Endothelial cell of umbilical vein (primary cell): ENCODE data around the gene CLASRP. TPM values are rescaled to one million over a fixed set of nuclear protein-coding genes. Genes with fewer than 3 reads are reported as not detected.
A peak's percentile ranks its signal among the peaks of the same experiment; 100 is the strongest.

Source experiments
- BruUV-seq: library from RNA; stranded (reverse); fragments of 400-500 nt; replicated peaks from 2 replicates; lab custom pipeline; 2021; lab: Mats Ljungman, UMichigan
- CTCF ChIA-PET: fragments of 300-600, 350-600 bp; sonication (Branson Sonifier 250); formaldehyde crosslinking; loops from one replicate; lab custom pipeline; 2021; ENCODE audit warnings: antibody characterized with exemption, inconsistent platforms; lab: Charles Lee
- POLR2A ChIA-PET: fragments of 300-600, 350-600 bp; sonication (Branson Sonifier 250); formaldehyde crosslinking; loops from one replicate; lab custom pipeline; 2021; ENCODE audit warnings: antibody characterized with exemption, inconsistent platforms; lab: Charles Lee
- DNase-seq: peaks from one replicate; pipeline ENCODE4 v3.0.0-alpha.2; 2011; ENCODE audit warnings: low read depth, low spot score
- FAIRE-seq: peaks from 2 replicates; lab custom pipeline; 2011; peaks lifted over from hg19 to GRCh38; lab: Jason Lieb, UNC
- H2AFZ ChIP-seq: 2 replicates; pipeline ENCODE4 v1.6.0; 2012; ENCODE audit warnings: low read depth, low read length, control low read depth, inconsistent platforms
- H3K27ac ChIP-seq: 2 replicates; pipeline ENCODE4 v1.5.1; 2011; ENCODE audit warnings: low read depth, mild to moderate bottlenecking, control low read depth, low read length, moderate library complexity; ENCODE audit not compliant: insufficient read depth
- H3K27me3 ChIP-seq, 2 experiments: 2 replicates each; pipeline versions ENCODE4 v1.6.0 to v1.6.1; 2011; ENCODE audit warnings: low read length in 2 of 2, mixed read lengths in 1 of 2; ENCODE audit not compliant: control insufficient read depth in 2 of 2, insufficient read depth in 2 of 2
- H3K36me3 ChIP-seq, 2 experiments: 2 replicates in 1 of 2; 3 replicates in 1 of 2; pipeline ENCODE4 v1.5.1; 2011; ENCODE audit warnings: low read length in 2 of 2, mild to moderate bottlenecking in 1 of 2, moderate library complexity in 1 of 2; ENCODE audit not compliant: control insufficient read depth in 2 of 2, insufficient read depth in 2 of 2; ENCODE audit errors: extremely low read depth in 1 of 2
- H3K4me1 ChIP-seq: 3 replicates; pipeline ENCODE4 v1.5.1; 2011; ENCODE audit warnings: mild to moderate bottlenecking, low read length; ENCODE audit not compliant: control insufficient read depth, insufficient read depth; ENCODE audit errors: extremely low read depth
- H3K4me2 ChIP-seq: 2 replicates; pipeline ENCODE4 v1.6.1; 2011; ENCODE audit warnings: low read length, control low read depth, mixed read lengths; ENCODE audit not compliant: insufficient read depth
- H3K4me3 ChIP-seq, 3 experiments: fragments of 200-600 bp in 1 of 3; sonication (generic), shearing (Covaris generic) in 1 of 3; replicated peaks in 1 of 3; 2 replicates each; pipeline ENCODE4 v1.5.1; 2011 to 2016; ENCODE audit warnings: control low read depth in 3 of 3, low read length in 3 of 3, mild to moderate bottlenecking in 2 of 3, inconsistent platforms in 1 of 3, low read depth in 1 of 3, moderate library complexity in 1 of 3; ENCODE audit not compliant: insufficient read depth in 1 of 3
- H3K79me2 ChIP-seq: 2 replicates; pipeline ENCODE4 v1.6.0; 2012; ENCODE audit warnings: low read length, inconsistent platforms; ENCODE audit not compliant: control insufficient read depth, insufficient read depth
- H3K9ac ChIP-seq: replicated peaks from 2 replicates; pipeline ENCODE3; 2011; ENCODE audit warnings: low read length, control low read depth; ENCODE audit not compliant: insufficient read depth; ENCODE audit errors: extremely low read depth
- H3K9me1 ChIP-seq: replicated peaks from 3 replicates; pipeline ENCODE4 v1.6.0; 2011; ENCODE audit warnings: mild to moderate bottlenecking, low read length; ENCODE audit not compliant: control insufficient read depth, insufficient read depth; ENCODE audit errors: extremely low read depth
- H3K9me3 ChIP-seq: replicated peaks from 2 replicates; pipeline ENCODE4 v1.5.1; 2012; ENCODE audit warnings: low read length, inconsistent platforms; ENCODE audit not compliant: control insufficient read depth, insufficient read depth
- H4K20me1 ChIP-seq: replicated peaks from 2 replicates; pipeline ENCODE3; 2011; ENCODE audit warnings: mild to moderate bottlenecking, low read length; ENCODE audit not compliant: control insufficient read depth, insufficient read depth; ENCODE audit errors: extremely low read depth
- CTCF ChIP-seq, 2 donors: IDR thresholded peaks; 1 replicate in 1 of 2; 2 replicates in 1 of 2; pipeline ENCODE4 v1.5.1; 2011; ENCODE audit warnings: low read length in 2 of 2, mild to moderate bottlenecking in 2 of 2, moderate library complexity in 2 of 2, control low read depth in 1 of 2, inconsistent platforms in 1 of 2, low read depth in 1 of 2; ENCODE audit not compliant: insufficient read depth in 1 of 2; ENCODE audit errors: extremely low read depth in 1 of 2
- EZH2 ChIP-seq: IDR thresholded peaks from 2 replicates; pipeline ENCODE4 v1.6.1; 2012; ENCODE audit warnings: borderline replicate concordance, low read depth, mild to moderate bottlenecking, moderate library complexity, low read length, inconsistent platforms; ENCODE audit not compliant: severe bottlenecking
- FOS ChIP-seq: IDR thresholded peaks from 2 replicates; pipeline ENCODE4 v1.6.1; 2011; ENCODE audit warnings: mild to moderate bottlenecking, low read length, moderate library complexity, borderline replicate concordance; ENCODE audit not compliant: insufficient read depth
- GATA2 ChIP-seq: IDR thresholded peaks from 2 replicates; pipeline ENCODE4 v1.7.0; 2011; ENCODE audit warnings: low read depth, mild to moderate bottlenecking, moderate library complexity, mixed read lengths, low read length; ENCODE audit not compliant: insufficient read length, insufficient read depth
- JUN ChIP-seq: IDR thresholded peaks from 2 replicates; pipeline ENCODE4 v1.6.1; 2011; ENCODE audit warnings: borderline replicate concordance, low read depth; ENCODE audit not compliant: insufficient read length, insufficient read depth
- MYC ChIP-seq: IDR thresholded peaks from one replicate; pipeline ENCODE4 v1.6.1; 2011; ENCODE audit warnings: mild to moderate bottlenecking, low read depth, low read length
- POLR2A ChIP-seq: IDR thresholded peaks from 2 replicates; pipeline ENCODE4 v1.6.1; 2012; ENCODE audit warnings: low read depth, mild to moderate bottlenecking, control low read depth, low read length
- POLR2AphosphoS5 ChIP-seq: IDR thresholded peaks from 2 replicates; pipeline ENCODE4 v1.6.1; 2012; ENCODE audit warnings: low read depth, mild to moderate bottlenecking, control low read depth, low read length, moderate library complexity; ENCODE audit not compliant: insufficient read depth
- dilution Hi-C: fragments of 300-500 bp; cut with MboI; formaldehyde crosslinking; loops from one replicate; pipeline ENCODE4 v1.15.0; 2019; ENCODE audit warnings: low sequenced_read_pairs; ENCODE audit not compliant: extremely low pct_ligation_motif_present
- intact Hi-C: fragments of 100-400 bp; cut with micrococcal nuclease; formaldehyde crosslinking; loops from one replicate; pipeline ENCODE4 v1.10.0; 2022
- polyA plus RNA-seq, 4 experiments: library from polyadenylated mRNA; depleted of rRNA in 3 of 4; stranded (reverse) in 3 of 4; unstranded in 1 of 4; fragments of >200 nt; gene quantifications; 2 replicates each; pipeline versions ENCODE4 v1.2.1 to v1.2.3, GENCODE V29; 2011 to 2012; ENCODE audit warnings: missing spikeins in 1 of 4
- total RNA-seq: library from RNA; stranded (reverse); gene quantifications from 2 replicates; pipeline ENCODE4 v1.2.3, GENCODE V29; 2021
- TF ChIP-seq, protein P1 (sequence below): IDR thresholded peaks from 2 replicates; pipeline ENCODE4 v1.6.1; 2011; ENCODE audit not compliant: insufficient read depth, insufficient read length

Gene CLASRP
- total and polyA plus RNA-seq, 2 donors (not counting 3 experiments of a cell fraction or from before 2014, with no cell fraction given), result 40.7 to 70.7 TPM

DNA sequence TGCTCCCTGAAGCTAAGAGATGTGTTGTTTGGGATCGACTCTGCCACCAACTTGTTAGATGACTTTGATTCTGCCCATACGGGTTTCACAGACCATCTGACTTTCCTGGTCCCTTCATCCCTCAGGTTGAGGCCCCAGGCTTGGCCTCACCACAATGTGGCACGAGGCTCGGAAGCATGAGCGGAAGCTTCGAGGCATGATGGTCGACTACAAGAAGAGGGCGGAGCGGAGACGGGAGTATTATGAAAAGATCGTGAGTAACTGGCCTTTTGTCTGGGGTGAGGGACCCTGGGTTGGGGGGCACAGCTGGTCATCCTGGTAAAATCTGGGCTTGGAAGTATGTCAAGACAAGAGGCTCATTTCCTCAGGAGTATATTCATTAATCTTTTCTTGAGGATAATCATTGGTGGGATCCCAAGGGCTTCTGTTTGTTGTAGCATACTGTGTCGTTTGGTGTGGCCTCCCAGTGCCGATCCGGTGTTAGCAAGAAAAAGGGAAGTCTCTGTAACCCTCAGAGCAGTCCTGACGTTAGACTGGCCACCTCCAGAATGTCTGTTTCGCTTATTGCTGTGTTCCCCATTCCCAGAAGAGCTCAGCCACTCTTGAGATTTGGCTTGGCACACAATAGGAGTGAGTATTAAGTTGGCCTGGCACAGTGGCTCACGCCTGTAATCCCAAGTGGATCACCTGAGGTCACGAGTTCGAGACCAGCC lies 1.4 kb downstream of the CLASRP start:
- peaks cover 46% of the 10 kb centered on the region for H3K79me2 ChIP-seq
- dilution Hi-C loops, result no loop called here
- no peaks in the 10 kb centered on the region for H3K9me1 ChIP-seq
- POLR2A ChIA-PET, result no interaction called here
- peak overlapping the region; percentile 83 for H3K9ac ChIP-seq
- peaks cover 3% of the 10 kb centered on the region for H4K20me1 ChIP-seq
- FAIRE-seq (no peak), DNase-seq (no peak)
- CTCF ChIA-PET, result interaction anchor here (0.7 to 3.2 kb wide), 5 partner anchors 19 to 51 kb away, joined by 3 to 23 read pairs (median 4); no protein-coding TSS in a partner anchor
- H3K4me1 ChIP-seq, result peaks cover 11% of the 10 kb centered on the region
- peaks cover 5 to 34% of the 10 kb centered on the region in 2 experiments for H3K36me3 ChIP-seq
- no peak overlapping the region for H2AFZ ChIP-seq
- TF ChIP-seq CTCF (IDR thresholded peaks at IDR 0.05; ENCODE audit: extremely low read depth in 1 of 2, insufficient read depth in 1 of 2, low read depth in 1 of 2, low read length in 2 of 2) (no peak), MYC (no peak), POLR2A (no peak), GATA2 (no peak), POLR2AphosphoS5 (no peak), JUN (no peak), EZH2 (no peak), FOS (no peak)
- TF ChIP-seq, protein P1, sequence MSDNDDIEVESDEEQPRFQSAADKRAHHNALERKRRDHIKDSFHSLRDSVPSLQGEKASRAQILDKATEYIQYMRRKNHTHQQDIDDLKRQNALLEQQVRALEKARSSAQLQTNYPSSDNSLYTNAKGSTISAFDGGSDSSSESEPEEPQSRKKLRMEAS, result no peak
- BruUV-seq, result no TSS peak
- H3K27ac ChIP-seq, result no peak overlapping the region
- H3K4me3 ChIP-seq, result peak overlapping the region in 1 of 3 experiments; percentile 69
- H3K9me3 ChIP-seq, result no peaks in the 10 kb centered on the region
- intact Hi-C loops, result no loop called here
- no peaks in the 10 kb centered on the region for H3K27me3 ChIP-seq
- peak overlapping the region; percentile 89 for H3K4me2 ChIP-seq
